ENCODE measurements around the gene LHX3. TPM values are rescaled to one million over a fixed set of nuclear protein-coding genes. Genes with fewer than 3 reads are reported as not detected.
"Not testable (repeated sequence)": the region's sequence is repeated elsewhere in the genome, so short reads cannot be mapped to it uniquely, and the experiment has no call there.

LHX3 gene
- total RNA-seq, 1 donor, result not detected

- no peak overlapping the region for H3K4me3 ChIP-seq (ENCODE audit: low read depth, low read length)
- no peak for TF ChIP-seq CTCF (IDR thresholded peaks at IDR 0.05; ENCODE audit: insufficient read depth, low read length)
- DNase-seq (ENCODE audit: low read depth), result no peak
Observed at GRCh38 chr9:136241542-136241941, 36.6 kb upstream of the LHX3 start.

- no peak overlapping the region for H3K4me3 ChIP-seq (ENCODE audit: low read depth, low read length)
- DNase-seq (ENCODE audit: low read depth), result no peak
- TF ChIP-seq CTCF (IDR thresholded peaks at IDR 0.05; ENCODE audit: insufficient read depth, low read length), result no peak
Observed at GRCh38 chr9:136240941-136241340, 36.0 kb upstream of the LHX3 start.

GRCh38 chr9:136239983-136240330 is 35.0 kb upstream of the LHX3 start:
- H3K4me3 ChIP-seq (ENCODE audit: low read depth, low read length), result no peak overlapping the region
- no peak for DNase-seq (ENCODE audit: low read depth)
- no peak for TF ChIP-seq CTCF (IDR thresholded peaks at IDR 0.05; ENCODE audit: insufficient read depth, low read length)

GRCh38 chr9:136239135-136239982 is 34.4 kb upstream of the LHX3 start:
- H3K4me3 ChIP-seq (ENCODE audit: low read depth, low read length), result no peak overlapping the region
- TF ChIP-seq CTCF (IDR thresholded peaks at IDR 0.05; ENCODE audit: insufficient read depth, low read length), result no peak
- DNase-seq (ENCODE audit: low read depth), result no peak

- no peak for DNase-seq (ENCODE audit: low read depth)
- no peak for TF ChIP-seq CTCF (IDR thresholded peaks at IDR 0.05; ENCODE audit: insufficient read depth, low read length)
- no peak overlapping the region for H3K4me3 ChIP-seq (ENCODE audit: low read depth, low read length)
Observed at GRCh38 chr9:136238342-136238732, 33.4 kb upstream of the LHX3 start.

GRCh38 chr9:136237486-136238341 is 32.8 kb upstream of the LHX3 start:
- DNase-seq (ENCODE audit: low read depth), result no peak
- H3K4me3 ChIP-seq (ENCODE audit: low read depth, low read length), result no peak overlapping the region
- no peak for TF ChIP-seq CTCF (IDR thresholded peaks at IDR 0.05; ENCODE audit: insufficient read depth, low read length)

GRCh38 chr9:136236471-136237410 is 31.8 kb upstream of the LHX3 start:
- H3K4me3 ChIP-seq (ENCODE audit: low read depth, low read length); DNase-seq (ENCODE audit: low read depth): not testable (repeated sequence)
